Kidney glomerular epithelial cell (primary cell): ENCODE results near the gene FRG2.
"Not testable (repeated sequence)": the region's sequence is repeated elsewhere in the genome, so short reads cannot be mapped to it uniquely, and the experiment has no call there.

Experiments
- DNase-seq: peaks from one replicate; lab custom pipeline; 2025; lab: John Stamatoyannopoulos, UW

Gene FRG2

DNA sequence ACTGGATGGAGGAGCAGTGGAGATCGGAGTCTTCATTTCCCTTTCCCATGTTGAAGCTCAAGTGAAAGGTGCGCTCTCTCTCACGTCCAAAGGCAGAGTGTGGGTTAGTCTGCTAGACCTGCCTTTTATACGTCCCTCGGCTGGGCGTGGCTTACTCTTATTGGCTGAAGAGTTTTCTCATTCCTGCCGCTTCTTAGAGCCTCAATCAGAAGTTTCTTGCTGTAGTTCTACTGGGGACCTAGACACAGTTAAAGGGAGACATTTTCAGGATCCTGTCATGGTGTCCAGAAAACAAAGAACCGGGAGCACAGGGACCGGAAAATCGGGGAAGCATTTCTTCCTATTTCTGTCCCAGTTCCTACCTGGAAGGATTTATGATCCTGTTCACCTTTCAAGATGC, at the start of gene FRG2:
FRG2 (minus strand) TSS at position 101 of the 400 bp plus-strand sequence; CDS start at position 49, 52 bp downstream.
- not testable (repeated sequence) for DNase-seq

- not testable (repeated sequence) for DNase-seq
These were observed 41.3 kb upstream of the FRG2 start for GRCh38 chr4:190068351-190068750.

GRCh38 chr4:190064805-190065204, 37.7 kb upstream of the FRG2 start:
- not testable (repeated sequence) for DNase-seq

DNA sequence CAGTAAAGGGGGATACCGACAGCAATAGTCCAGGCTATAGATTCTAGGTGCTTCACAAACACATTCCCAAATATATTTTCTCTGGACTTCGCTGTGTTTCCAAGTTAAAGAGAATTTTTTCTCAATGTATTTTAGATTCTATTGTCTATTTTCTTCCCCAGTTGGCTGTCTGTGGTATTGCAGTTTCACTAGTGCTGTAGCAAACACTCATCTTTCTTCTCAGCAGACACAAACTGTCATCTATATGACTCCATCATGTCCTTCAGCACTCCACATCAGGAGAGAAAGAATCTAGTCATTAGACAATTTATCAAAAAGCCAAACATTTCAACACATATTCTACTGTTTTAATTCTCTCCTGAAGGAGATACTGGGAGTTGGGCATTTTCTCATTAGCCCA, 37.3 kb upstream of the FRG2 start, which contains the start of gene DBET:
DBET (plus strand) TSS at position 161 of the 400 bp plus-strand sequence.
- DNase-seq, result not testable (repeated sequence)

- DNase-seq, result not testable (repeated sequence)
These were observed 31.9 kb upstream of the FRG2 start for GRCh38 chr4:190058997-190059396.

- not testable (repeated sequence) for DNase-seq
These were observed 22.6 kb upstream of the FRG2 start for GRCh38 chr4:190049378-190050239.

GRCh38 chr4:190047627-190048026, 20.6 kb upstream of the FRG2 start:
- not testable (repeated sequence) for DNase-seq

DNA sequence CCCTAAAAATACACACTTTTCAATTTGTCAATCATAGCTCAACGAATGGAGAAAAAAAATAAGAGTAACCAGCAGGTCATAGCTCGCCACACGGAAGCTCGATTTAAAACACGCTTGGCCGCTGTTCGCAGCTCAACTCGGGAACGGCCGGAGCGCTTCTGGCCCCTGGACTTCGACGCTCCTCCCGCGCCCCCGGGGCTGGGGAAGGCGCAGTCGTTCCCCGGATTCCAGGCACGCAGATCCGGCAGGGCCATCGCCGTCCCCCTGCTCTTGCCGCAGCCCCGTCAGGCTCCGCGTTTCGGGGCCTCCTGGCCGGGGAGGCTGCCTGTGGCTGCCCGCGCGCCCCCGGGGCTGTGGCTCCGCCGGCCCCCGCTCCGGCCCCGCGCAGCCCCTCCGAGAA, 13.8 kb upstream of the FRG2 start:
- DNase-seq, result not testable (repeated sequence)

DNA sequence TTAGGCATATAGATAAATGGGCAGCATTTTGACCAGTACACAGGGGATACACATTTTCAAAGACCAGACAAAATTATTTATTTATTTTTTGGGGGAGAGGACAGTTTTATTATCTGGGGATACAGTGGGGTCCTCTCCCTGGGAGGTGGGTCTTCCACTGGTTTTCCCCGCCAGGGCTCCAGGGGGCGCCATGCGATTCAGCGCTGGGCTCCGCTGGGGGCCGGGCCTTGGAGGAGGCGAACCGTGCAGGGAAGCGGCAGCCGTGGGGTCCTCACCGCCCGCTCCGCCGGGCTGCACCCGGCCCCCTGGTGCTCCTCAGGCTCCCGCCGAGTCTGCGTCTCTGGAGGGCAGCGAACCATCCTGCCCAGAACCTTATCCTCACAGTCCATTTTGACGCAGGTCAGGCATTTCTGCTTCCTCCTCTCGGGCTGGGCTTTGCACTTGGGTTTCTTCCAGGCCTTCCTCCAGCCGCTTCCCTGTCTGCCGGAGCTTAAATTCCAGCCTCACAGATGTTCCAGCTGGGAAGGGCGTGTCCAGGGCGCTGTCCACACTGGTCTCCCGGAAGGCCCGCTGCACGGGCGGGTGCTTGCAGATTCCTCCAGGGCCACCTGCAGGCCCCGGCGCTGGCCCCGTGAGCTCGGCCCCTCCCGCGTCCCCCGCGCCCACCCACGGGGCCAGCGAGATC, 10.8 kb upstream of the FRG2 start:
- DNase-seq, result not testable (repeated sequence)

- DNase-seq, result not testable (repeated sequence)
These were observed 4.2 kb upstream of the FRG2 start for GRCh38 chr4:190031264-190031663.

- DNase-seq, result not testable (repeated sequence)
These were observed 4.3 kb downstream of the FRG2 start for GRCh38 chr4:190022614-190023281.

- DNase-seq, result not testable (repeated sequence)
These were observed 5.1 kb downstream of the FRG2 start for GRCh38 chr4:190021973-190022372.

GRCh38 chr4:190020790-190021717, 6.0 kb downstream of the FRG2 start:
- DNase-seq, result no peak

GRCh38 chr4:190019859-190020463, 7.1 kb downstream of the FRG2 start:
- DNase-seq, result not testable (repeated sequence)

DNA sequence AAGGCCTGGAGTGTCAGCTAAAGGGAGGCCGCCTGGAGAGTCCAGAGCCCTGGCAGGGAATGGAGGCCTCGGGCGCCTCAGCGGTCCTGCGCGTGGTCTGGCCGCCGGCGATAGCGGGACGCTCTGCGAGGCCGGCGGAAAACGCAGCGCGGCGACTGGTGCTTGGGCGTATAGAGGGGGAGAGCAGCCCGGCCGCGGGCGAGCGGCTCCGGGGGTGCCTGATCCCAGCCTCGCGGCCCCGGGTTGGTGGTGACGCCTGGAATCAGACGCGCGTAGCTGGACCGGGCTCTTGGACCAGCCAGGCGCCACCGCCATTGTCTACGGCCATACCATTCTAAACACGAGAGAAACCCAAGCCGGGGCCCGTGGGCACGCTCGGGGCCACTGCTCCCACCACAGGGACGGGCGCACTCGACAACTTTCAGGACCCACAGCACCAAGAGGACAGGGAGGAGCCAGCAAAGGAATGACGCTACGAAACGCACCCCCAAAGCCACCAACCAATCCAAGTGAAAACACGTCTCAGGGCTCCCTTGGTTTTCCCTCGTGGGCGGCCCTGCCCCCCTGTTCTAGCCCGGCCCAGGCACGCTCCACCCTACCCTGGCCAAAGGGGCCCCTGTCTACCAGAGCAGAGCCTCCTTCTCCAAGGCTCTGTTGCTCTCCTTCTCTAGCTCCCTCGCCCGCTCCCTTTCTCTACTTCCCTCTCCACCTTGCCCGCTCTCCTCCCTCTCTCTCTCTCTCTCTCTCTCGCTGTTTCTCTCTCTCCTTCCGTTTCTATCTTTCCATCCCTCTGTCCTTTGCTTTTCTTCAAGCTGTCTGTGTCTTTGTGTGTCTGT, 7.8 kb downstream of the FRG2 start:
- no peak for DNase-seq

GRCh38 chr4:190018201-190018920, 8.7 kb downstream of the FRG2 start:
- DNase-seq, result no peak

DNA sequence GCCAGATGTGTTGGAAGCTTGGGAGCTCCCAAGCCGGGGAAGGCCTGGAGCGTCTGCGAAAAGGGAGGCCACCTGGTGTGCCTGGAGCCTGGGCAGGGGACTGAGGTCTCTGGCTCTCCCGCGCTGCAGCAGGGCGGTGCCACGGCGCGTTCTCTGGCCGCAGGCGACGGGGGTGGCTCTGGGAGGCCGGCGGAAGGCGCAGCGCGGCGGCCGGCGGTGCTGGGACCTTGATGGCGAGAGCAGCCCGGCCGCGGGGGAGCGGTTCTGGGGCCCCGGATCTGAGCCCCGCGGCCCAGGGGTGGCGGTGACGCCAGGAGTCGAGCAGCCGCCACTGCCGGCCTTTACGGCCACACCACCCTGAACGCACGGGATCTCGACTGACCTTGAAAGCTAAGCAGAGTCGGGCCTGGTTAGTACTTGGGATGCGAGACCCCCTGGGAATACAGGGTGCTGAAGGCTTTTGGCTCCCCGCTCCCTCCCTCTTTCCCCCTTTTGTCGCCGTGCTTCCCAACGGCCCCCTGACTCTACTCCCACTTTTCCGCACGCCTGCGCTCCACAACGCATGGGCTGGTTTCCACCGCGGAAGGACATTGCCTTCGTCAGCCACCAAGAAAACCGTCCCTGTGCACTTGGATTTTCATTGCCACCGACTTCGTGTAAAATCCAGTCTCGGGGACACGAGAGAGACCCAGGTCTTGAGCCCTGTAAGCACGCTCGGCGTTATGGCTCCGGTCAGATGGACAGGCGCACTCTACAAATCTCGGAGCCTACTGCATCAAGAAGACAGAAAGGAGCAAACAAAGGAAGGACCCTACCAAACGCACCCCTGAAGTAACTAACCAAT, 9.5 kb downstream of the FRG2 start:
- DNase-seq, result no peak
